ENCODE results near the gene NFATC3. TPM values are rescaled to one million over a fixed set of nuclear protein-coding genes. Genes with fewer than 3 reads are reported as not detected.

Gene NFATC3
- total RNA-seq, 1 experiment from 2014 or later: 4.6 TPM

DNA sequence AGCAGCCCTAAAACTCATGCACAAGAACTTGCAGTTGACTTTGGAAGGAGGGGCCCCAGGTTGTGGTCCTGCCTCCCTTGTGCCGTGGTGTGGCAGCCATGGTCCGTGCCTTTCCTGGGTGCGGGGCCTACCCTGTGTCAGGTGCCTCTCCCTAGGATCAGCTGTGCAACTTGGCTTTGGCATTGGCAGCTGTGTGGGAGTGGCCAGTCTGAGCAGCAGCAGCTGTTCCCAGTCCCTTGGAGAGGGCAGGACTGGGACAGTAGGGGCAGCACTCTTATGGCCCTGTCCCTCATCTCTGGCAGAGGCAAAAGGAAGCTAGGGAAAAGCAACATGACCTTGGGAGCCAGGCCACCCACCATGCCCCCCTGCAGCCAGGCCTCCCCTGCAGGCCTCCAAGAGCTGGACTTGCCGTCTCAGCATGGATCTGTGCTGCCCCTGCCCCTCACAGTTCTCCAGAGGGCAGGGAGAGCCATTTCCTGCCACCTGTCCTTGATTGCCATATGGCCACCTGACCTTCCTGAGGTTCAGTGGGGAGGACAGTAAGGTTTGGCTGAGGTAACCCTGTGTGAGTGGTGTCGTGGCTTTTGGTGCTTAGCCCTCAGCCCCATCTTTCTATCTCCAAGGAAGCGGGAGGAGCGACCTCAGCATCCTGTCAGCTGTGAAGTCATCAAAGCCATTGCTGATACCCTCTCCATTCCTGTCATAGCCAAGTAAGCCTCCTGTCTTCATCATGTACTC lies 15.5 kb upstream of the NFATC3 start:
- no peak for DNase-seq
- no peaks in the 10 kb centered on the region for H3K27me3 ChIP-seq
- H3K4me3 ChIP-seq: no peak overlapping the region
- H3K36me3 ChIP-seq: no peaks in the 10 kb centered on the region; the same call in 1 of the 2 replicates
- no peaks in the 10 kb centered on the region for H3K9me3 ChIP-seq

DNA sequence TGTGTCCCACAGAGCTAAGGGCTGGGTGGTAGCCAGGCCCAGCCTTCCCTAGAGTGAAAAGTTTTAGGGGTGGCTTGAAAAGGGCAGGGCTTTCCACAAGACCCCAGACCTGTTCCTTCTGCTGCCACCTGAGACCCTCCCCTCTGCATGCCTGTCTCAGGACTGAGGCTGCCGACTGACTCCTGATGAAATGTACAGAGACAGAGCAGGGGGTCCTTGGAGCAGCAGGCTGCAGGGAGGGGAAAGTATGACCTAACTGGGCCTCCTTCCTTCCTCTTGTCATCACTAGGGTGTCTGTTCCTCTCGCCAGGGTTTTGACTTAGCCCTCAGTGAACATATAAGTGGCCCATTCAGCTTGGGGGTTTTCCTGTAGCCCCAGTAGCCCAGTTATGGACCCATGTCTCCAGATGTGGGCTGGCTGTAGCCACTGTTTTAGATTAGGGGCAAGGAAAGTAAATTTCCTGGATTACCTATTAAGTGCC lies 14.9 kb upstream of the NFATC3 start:
- DNase-seq: no peak
- Histone ChIP-seq H3K4me3 (no peak overlapping the region), H3K9me3 (no peaks in the 10 kb centered on the region), H3K36me3 (no peaks in the 10 kb centered on the region), H3K27me3 (no peaks in the 10 kb centered on the region)

DNA sequence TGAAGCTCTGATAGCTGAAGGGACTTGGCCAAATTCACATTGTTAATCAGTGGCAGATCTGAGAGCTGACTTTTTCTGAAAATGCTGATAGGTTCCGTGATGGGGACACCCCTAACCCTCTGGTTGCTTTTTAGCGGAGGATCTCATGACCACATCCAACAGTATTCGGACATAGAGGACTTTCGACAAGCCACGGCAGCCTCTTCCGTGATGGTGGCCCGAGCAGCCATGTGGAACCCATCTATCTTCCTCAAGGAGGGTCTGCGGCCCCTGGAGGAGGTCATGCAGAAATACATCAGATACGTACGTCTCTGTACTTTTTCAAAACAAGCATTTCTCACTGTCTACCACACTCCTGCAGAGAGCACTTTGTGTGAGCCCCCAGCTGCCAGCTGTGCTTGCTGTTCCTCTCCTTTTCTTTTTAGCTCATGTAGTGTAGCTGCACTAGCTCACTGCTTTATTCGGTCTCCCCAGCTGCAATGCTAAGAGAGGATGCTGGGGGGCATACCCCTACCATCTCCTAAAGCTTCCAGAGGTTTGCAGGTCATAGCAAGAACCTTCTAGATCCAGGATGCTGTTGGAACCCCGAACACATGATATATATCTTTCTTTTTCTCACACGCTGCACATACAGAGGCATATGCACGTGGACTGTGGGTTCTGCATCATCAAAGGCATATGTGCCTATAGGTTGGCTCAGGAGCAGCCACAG lies 14.2 kb upstream of the NFATC3 start:
- DNase-seq: no peak
- Histone ChIP-seq H3K36me3 (no peaks in the 10 kb centered on the region), H3K9me3 (no peaks in the 10 kb centered on the region), H3K27me3 (no peaks in the 10 kb centered on the region), H3K4me3 (no peak overlapping the region)

DNA sequence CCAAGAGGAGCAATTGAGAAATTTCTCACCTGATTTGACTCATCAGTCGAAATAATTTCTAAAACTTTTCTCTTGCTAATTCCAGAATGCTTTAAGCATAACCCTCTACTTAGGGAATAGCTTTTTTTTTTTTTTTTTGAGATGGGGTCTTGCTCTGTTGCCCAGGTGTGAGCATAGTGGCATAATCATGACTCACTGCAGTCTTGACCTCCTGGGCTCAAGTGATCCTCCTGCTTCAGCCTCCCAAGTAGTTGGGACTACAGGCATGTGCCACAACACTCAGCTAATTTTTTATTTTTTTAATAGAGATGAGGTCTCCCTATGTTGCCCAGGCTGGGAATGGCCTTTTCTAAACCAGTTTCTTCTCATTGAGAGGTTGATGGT lies 13.7 kb upstream of the NFATC3 start:
- no peak for DNase-seq
- H3K27me3 ChIP-seq: no peaks in the 10 kb centered on the region
- no peaks in the 10 kb centered on the region for H3K9me3 ChIP-seq
- H3K36me3 ChIP-seq: no peaks in the 10 kb centered on the region
- no peak overlapping the region for H3K4me3 ChIP-seq

DNA sequence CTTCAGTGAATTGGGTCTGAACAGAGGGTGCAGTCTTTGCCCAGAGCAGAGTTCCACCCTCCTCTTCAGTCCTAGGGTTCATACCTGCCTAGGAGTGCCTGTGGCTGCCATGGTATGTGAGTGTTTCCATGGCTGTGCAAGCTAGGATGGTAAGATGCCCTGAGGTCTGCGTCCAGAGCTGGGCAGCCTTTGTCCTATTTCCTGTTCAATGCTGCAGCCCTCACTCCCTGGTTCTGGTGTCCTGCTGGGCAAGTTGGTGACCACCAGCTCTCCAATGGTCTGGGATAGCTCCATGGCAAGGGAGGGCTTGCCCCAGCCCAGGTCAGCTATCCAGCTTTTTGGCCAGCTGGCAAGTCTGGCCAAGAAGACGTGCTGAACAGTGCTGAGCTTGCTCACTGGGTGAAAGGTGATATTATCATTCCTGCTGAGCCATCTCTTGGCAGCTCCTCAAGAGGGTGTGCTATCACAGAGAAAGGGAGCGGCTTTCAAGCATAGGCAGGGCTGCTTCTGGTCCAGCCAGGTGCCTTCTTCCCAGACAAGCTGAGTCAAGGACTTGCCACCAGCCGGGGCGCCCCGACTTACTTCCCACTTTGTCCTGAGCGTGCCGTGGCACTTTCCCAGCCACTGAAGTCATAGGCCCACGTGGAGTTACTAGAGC lies 13.0 kb upstream of the NFATC3 start:
- DNase-seq: peak; percentile 52
- H3K27me3 ChIP-seq: no peaks in the 10 kb centered on the region

DNA sequence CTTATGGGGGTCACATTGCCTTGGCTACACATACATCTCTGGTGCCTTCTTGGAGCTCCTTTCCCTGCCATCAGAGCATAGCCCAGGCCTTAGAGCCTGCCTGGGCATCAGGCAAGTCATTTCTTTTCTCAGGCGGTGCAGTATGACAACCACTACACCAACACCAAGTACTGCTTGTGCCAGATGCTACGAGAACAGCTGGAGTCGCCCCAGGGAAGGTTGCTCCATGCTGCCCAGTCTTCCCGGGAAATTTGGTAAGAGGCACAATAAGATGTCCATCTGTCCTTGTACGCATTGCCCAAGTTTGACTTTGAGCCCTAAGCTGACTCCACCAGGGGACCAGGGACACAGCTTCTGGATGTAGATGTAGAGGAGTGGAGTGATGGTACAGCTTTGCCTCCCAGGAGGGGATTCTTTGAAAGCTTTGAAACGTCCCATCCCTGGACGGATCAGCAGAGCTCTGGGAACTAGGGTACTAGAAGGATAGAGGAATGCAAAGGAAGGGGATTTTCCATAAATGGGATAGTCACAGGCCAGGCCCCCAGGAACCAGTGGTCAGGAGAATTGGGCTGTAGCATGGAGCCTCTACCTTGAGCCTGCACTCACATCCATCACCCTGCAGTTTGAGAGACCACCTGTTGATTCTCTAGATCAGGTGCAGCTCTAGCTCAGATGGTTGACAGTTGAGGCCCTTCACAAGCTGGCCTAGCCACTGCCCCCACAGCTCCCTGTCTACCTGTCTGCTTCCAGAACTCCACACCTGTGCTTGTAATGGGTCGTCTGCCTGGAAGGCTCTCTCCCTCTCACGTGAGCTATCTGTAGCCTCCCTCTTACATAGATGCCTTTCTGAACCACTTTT lies 11.0 kb upstream of the NFATC3 start:
- DNase-seq: no peak
- Histone ChIP-seq H3K9me3 (no peaks in the 10 kb centered on the region), H3K36me3 (no peaks in the 10 kb centered on the region), H3K27me3 (no peaks in the 10 kb centered on the region), H3K4me3 (no peak overlapping the region)

More for the DNA sequence above, 13.0 kb upstream of the NFATC3 start:
- no peak overlapping the region for H3K4me3 ChIP-seq
- no peaks in the 10 kb centered on the region for H3K9me3 ChIP-seq
- no peaks in the 10 kb centered on the region for H3K36me3 ChIP-seq

DNA sequence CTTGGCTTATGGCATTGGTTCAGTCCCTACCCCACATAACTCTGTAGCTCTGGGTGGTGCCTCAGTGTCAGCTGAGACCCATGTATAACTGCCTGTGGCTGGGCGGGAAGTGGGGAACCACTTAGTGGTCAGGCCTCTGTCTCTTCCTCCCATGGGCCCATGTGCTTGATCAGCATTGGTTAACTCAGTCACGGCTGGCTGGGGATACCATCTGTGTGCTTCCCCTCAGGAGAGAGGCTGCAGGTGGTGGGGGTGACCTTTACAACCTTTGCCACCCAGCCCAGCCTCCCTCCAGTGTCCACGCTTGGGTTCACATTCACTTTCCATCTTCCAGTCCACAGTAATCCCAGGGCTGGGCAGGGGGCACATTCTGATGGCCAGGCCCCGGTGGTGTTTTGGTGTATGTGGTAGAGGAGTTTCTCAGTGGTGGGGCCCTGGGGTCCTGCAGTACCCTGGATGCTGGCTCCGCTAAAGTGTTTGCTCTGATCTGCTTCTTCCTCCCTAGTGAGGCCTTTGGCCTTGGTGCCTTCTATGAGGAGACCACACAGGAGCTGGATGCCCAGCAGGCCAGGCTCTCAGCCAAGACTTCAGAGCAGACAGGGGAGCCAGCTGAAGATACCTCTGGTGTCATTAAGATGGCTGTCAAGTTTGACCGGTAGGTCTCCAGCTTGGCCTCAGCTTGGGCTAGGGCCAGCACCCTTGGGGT lies 10.2 kb upstream of the NFATC3 start:
- H3K9me3 ChIP-seq: no peaks in the 10 kb centered on the region
- H3K36me3 ChIP-seq: no peaks in the 10 kb centered on the region
- no peak for DNase-seq
- no peak overlapping the region for H3K4me3 ChIP-seq
- no peaks in the 10 kb centered on the region for H3K27me3 ChIP-seq

DNA sequence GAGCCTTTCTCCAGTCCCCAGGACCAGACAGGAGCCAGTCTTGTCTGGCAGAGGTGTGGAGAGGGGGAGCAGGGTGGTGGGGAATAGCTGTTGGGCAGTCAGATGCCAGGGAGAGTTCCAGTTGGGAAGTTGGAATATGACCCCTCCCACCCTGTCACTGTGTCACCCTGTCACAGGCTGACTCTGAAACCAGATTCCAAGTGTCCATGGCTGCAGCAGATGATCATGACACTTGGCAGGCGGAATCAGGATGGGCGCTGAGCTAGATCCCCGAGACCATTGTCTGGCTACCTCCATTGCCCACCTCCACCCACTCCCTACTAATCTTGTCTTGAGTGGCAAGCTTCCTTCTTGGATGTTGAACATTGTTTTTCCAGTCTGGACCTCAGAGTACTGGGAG lies 9.2 kb upstream of the NFATC3 start:
- no peaks in the 10 kb centered on the region for H3K36me3 ChIP-seq
- H3K27me3 ChIP-seq: no peaks in the 10 kb centered on the region
- DNase-seq: no peak
- H3K4me3 ChIP-seq: no peak overlapping the region
- H3K9me3 ChIP-seq: no peaks in the 10 kb centered on the region

DNA sequence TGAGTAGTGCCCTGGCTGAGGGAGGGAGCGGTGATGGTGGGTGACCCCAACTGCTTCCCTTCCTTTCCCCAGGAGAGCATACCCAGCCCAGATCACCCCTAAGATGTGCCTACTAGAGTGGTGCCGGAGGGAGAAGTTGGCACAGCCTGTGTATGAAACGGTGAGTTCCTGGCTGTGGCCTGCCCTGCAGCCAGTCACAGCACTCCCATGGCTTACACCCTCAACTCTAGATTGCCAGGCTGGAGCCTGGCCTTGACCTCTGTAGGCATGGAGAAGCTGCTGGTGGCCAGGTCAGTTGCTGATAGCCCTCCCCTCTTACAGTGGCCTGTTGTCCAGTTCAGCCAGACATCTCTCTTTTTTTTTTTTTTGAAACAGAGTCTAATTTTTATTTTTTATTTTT lies 8.6 kb upstream of the NFATC3 start:
- DNase-seq: no peak
- H3K36me3 ChIP-seq: no peaks in the 10 kb centered on the region
- H3K27me3 ChIP-seq: no peaks in the 10 kb centered on the region
- H3K4me3 ChIP-seq: no peak overlapping the region
- no peaks in the 10 kb centered on the region for H3K9me3 ChIP-seq

DNA sequence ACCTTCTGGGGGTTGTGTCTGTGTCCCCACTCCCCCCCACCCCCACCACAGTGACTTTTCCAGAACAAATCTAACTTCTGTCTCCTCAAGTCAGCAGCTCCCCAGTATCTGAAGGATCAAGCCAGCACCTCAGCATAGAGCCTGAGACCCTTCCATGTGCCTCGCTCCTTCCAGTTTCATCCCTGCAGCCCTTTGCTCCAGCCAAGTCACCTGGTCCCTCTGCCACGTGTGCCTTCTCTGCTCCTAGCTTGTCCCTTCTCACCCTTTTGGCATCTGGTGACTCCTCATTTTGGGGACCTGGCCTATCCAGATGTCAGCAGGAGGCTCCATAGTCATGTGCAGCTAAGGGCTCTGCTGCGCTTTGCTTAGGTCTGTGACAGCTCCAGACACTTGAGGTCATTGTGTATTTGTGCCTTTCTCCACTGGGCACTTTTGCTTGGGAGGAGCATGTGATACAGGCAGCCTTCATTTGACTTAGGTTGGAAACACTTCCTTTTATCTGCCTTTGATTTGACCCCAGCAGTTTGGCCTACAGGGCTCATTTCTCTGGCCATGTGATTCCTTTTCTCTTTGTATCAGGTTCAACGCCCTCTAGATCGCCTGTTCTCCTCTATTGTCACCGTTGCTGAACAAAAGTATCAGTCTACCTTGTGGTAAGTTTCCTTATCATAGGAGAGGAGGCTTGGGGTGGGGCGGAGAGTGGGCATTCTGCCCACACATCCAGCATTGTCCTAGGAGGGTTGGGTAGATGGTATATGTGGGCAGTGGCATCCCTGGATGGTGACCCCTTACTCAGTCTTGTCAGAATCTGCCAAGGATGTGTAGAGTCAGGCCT lies 7.1 kb upstream of the NFATC3 start:
- no peak for DNase-seq
- H3K4me3 ChIP-seq: no peak overlapping the region
- no peaks in the 10 kb centered on the region for H3K36me3 ChIP-seq
- H3K9me3 ChIP-seq: no peaks in the 10 kb centered on the region
- H3K27me3 ChIP-seq: no peaks in the 10 kb centered on the region

DNA sequence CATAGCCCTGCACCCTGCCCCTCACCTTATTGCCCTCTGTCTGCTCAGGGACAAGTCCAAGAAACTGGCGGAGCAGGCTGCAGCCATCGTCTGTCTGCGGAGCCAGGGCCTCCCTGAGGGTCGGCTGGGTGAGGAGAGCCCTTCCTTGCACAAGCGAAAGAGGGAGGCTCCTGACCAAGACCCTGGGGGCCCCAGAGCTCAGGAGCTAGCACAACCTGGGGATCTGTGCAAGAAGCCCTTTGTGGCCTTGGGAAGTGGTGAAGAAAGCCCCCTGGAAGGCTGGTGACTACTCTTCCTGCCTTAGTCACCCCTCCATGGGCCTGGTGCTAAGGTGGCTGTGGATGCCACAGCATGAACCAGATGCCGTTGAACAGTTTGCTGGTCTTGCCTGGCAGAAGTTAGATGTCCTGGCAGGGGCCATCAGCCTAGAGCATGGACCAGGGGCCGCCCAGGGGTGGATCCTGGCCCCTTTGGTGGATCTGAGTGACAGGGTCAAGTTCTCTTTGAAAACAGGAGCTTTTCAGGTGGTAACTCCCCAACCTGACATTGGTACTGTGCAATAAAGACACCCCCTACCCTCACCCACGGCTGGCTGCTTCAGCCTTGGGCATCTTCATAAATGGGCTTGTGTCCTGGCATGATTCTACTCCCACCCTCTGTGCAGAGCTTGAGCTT lies 6.3 kb upstream of the NFATC3 start:
- no peaks in the 10 kb centered on the region for H3K9me3 ChIP-seq
- no peaks in the 10 kb centered on the region for H3K36me3 ChIP-seq
- H3K4me3 ChIP-seq: no peak overlapping the region
- no peak for DNase-seq
- H3K27me3 ChIP-seq: no peaks in the 10 kb centered on the region

DNA sequence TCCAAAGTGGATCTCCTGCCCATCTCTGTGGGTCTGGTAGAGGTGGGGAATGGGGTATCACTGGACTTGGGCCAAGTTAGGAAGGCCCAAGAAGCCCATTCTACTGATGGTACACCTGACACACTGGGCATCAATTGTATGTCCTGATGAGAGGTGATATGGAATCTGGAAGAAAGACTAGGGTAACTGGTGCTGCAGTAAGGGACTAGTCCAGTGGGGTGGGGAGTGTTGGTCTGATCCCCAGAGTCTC lies 5.9 kb upstream of the NFATC3 start:
- Histone ChIP-seq H3K27me3 (no peaks in the 10 kb centered on the region), H3K4me3 (no peak overlapping the region), H3K36me3 (no peaks in the 10 kb centered on the region), H3K9me3 (no peaks in the 10 kb centered on the region)
- DNase-seq: no peak

DNA sequence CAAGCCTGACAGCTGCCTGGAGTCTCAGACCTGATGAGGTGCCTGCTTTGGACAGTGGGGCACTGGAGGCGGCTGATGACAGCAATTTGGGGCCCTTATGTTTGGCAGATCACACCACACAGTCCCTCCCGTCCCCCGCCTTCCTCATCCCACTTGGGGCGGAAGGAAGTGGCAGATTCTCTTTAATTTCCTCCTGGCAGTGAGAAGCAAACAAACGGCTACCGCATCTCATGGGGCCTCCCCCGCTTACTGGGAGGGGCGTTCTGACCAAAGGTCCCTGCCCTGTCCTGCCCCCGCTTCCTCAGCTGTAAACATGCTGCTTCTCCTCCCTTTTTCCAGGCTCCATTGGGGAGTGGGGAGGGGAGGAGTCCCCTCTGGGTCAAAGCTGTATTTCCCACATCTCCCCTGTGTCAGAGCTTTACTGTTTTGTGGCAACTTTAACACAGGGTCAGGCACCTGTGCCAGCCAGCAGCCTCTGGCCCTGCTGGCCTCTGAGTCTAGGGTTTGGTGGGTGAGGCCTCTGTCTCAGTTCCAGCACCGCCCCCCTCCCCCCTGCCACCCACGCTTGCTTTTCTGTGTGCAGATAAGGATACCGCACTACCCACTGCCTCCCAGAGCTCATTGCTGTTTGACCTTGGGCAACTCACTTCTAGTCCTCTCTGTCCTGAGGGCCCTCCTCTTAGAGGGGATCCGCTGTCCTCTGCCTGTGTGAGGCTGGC lies 5.4 kb upstream of the NFATC3 start:
- Histone ChIP-seq H3K9me3 (no peaks in the 10 kb centered on the region), H3K4me3 (no peak overlapping the region), H3K36me3 (no peaks in the 10 kb centered on the region), H3K27me3 (no peaks in the 10 kb centered on the region)
- no peak for DNase-seq

DNA sequence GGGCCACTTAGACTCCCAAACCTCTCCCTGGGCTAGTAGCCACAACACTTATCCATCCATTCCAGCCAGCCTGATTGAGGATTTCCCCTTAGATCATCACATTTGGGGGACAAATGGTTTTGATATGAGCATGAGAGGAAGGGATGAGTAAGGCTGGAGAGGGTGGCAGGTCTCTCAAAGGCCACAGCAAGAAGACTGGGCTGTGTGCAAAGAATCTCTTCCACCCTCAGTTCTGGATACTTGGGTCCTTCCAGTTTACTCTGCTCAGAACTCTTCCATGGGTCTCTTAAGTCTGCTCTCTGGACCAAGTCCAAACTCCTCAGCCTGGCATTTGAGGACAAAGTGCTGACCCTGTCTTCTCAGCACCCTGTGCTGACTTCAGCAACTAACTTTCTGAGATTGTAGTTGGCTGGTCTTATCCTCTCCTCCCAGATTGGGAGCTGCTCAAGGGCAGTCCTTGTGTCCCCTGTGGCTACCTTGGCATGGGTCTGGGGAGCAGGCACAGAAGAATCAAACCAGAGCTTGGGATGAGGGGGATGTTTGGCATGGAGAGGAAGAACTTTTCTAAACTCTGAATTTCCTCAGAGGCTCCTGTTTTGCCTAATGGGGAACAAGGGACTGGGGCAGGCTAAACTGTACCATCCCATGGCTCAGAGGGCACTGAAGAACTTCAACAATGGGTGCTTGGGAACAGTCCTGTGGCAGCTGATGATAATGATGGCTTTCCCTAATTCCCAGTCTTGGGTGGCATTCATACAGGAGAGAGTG lies 3.1 kb upstream of the NFATC3 start:
- H3K36me3 ChIP-seq: no peaks in the 10 kb centered on the region
- H3K9me3 ChIP-seq: no peaks in the 10 kb centered on the region
- H3K4me3 ChIP-seq: no peak overlapping the region
- no peak for DNase-seq
- no peaks in the 10 kb centered on the region for H3K27me3 ChIP-seq
